HL-60 (cell line): ENCODE results near the gene HPN.

Source experiments
- GABPA ChIP-seq: IDR thresholded peaks from 2 replicates; pipeline ENCODE4 v1.6.1; 2012; ENCODE audit warnings: low read depth
- POLR2AphosphoS5 ChIP-seq: IDR thresholded peaks from 2 replicates; pipeline ENCODE4 v1.6.1; 2012; ENCODE audit warnings: low read depth
- SPI1 ChIP-seq: IDR thresholded peaks from 2 replicates; pipeline ENCODE4 v1.6.1; 2012; ENCODE audit warnings: low read depth, mild to moderate bottlenecking, borderline replicate concordance
- TF ChIP-seq, protein P1 (sequence below): IDR thresholded peaks from one replicate; pipeline ENCODE4 v1.5.1; 2011; ENCODE audit warnings: low read length, control low read depth, inconsistent platforms; ENCODE audit not compliant: insufficient read depth
- TF ChIP-seq, protein P2 (sequence below): IDR thresholded peaks from 2 replicates; pipeline ENCODE4 v1.6.1; 2012; ENCODE audit warnings: low read depth; ENCODE audit not compliant: insufficient replicate concordance

DNA sequence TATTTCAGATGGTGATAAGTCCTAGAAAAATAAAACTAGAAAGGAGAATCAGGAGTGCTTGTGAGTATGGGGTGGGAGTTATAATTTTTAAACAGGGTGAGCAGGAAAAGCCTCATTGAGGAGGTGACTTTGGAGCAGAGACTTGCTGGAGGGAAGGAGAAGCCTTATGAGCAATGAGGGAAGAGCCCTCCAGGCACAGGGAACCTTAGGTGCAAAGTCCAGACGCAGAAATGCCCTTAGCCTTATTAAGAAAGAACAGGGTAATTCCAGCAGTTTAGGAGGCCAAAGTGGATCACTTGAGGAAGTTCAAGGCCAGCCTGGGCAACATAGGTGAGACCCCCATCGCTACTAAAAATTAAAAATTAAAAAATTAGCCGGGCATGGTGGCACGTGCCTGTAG is 53.1 kb downstream of the HPN start:
- no peak for TF ChIP-seq GABPA
- TF ChIP-seq, protein P1, sequence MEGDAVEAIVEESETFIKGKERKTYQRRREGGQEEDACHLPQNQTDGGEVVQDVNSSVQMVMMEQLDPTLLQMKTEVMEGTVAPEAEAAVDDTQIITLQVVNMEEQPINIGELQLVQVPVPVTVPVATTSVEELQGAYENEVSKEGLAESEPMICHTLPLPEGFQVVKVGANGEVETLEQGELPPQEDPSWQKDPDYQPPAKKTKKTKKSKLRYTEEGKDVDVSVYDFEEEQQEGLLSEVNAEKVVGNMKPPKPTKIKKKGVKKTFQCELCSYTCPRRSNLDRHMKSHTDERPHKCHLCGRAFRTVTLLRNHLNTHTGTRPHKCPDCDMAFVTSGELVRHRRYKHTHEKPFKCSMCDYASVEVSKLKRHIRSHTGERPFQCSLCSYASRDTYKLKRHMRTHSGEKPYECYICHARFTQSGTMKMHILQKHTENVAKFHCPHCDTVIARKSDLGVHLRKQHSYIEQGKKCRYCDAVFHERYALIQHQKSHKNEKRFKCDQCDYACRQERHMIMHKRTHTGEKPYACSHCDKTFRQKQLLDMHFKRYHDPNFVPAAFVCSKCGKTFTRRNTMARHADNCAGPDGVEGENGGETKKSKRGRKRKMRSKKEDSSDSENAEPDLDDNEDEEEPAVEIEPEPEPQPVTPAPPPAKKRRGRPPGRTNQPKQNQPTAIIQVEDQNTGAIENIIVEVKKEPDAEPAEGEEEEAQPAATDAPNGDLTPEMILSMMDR, result no peak
- TF ChIP-seq POLR2AphosphoS5, result no peak
- TF ChIP-seq, protein P2, sequence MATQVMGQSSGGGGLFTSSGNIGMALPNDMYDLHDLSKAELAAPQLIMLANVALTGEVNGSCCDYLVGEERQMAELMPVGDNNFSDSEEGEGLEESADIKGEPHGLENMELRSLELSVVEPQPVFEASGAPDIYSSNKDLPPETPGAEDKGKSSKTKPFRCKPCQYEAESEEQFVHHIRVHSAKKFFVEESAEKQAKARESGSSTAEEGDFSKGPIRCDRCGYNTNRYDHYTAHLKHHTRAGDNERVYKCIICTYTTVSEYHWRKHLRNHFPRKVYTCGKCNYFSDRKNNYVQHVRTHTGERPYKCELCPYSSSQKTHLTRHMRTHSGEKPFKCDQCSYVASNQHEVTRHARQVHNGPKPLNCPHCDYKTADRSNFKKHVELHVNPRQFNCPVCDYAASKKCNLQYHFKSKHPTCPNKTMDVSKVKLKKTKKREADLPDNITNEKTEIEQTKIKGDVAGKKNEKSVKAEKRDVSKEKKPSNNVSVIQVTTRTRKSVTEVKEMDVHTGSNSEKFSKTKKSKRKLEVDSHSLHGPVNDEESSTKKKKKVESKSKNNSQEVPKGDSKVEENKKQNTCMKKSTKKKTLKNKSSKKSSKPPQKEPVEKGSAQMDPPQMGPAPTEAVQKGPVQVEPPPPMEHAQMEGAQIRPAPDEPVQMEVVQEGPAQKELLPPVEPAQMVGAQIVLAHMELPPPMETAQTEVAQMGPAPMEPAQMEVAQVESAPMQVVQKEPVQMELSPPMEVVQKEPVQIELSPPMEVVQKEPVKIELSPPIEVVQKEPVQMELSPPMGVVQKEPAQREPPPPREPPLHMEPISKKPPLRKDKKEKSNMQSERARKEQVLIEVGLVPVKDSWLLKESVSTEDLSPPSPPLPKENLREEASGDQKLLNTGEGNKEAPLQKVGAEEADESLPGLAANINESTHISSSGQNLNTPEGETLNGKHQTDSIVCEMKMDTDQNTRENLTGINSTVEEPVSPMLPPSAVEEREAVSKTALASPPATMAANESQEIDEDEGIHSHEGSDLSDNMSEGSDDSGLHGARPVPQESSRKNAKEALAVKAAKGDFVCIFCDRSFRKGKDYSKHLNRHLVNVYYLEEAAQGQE, result no peak
- TF ChIP-seq SPI1, result no peak
